Large intestine (tissue), 3 donors: ENCODE results near the gene FIG4. TPM values are rescaled to one million over a fixed set of nuclear protein-coding genes. Genes with fewer than 3 reads are reported as not detected.
"Not testable (repeated sequence)": the region's sequence is repeated elsewhere in the genome, so short reads cannot be mapped to it uniquely, and the experiment has no call there.

Source experiments
- DNase-seq, 2 donors: peaks; one replicate each; pipeline versions ENCODE4 v3.0.0 to v3.0.0-alpha.2; 2013
- H3K27ac ChIP-seq: one replicate; pipeline ENCODE4 v1.5.1; 2013; ENCODE audit warnings: low read length
- H3K27me3 ChIP-seq: 2 replicates; pipeline ENCODE4 v1.6.1; 2013; ENCODE audit warnings: low read length; ENCODE audit not compliant: control insufficient read depth, insufficient read depth
- H3K36me3 ChIP-seq: 2 replicates; pipeline ENCODE4 v1.6.1; 2013; ENCODE audit warnings: low read length; ENCODE audit not compliant: control insufficient read depth, insufficient read depth
- H3K4me1 ChIP-seq: one replicate; pipeline ENCODE4 v1.6.1; 2013; ENCODE audit warnings: low read length; ENCODE audit not compliant: control insufficient read depth, insufficient read depth
- H3K4me3 ChIP-seq: one replicate; pipeline ENCODE4 v1.5.1; 2013; ENCODE audit warnings: low read length
- H3K9me3 ChIP-seq: one replicate; pipeline ENCODE4 v1.6.1; 2013; ENCODE audit warnings: mild to moderate bottlenecking, low read depth, low read length, moderate library complexity; ENCODE audit not compliant: control insufficient read depth
- WGBS: methylation state at CpG from one replicate; pipeline ENCODE4 v1.1.5; 2013; ENCODE audit warnings: low lambda C conversion rate; ENCODE audit not compliant: insufficient coverage; 5-methylcytosine and 5-hydroxymethylcytosine counted together
- polyA plus RNA-seq: library from polyadenylated mRNA; unstranded; fragments of 120-200 nt; gene quantifications from one replicate; pipeline ENCODE4 v1.2.1, GENCODE V29; 2013

FIG4 gene
- polyA plus RNA-seq, 1 donor = 15.1 TPM

DNA sequence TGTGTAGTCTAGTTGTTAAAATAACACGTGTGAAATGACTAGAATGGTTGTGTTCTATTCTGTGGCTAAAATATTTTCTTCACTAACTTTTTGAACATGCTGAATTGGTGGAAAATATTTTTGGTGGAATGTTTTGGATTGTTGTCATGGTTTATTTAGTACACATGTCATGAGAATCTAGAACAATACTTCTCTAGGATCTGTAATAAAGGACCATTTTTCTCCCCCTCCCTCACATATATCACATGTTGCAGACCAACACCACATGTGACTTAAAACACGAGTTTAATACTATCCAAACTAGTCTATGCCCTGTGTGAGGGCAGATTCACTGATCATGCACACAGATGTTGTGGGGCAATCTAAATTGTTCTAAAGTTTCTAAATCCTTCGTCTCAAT lies 29.2 kb downstream of the FIG4 start:
- no peaks in the 10 kb centered on the region for H3K4me1 ChIP-seq
- no peak overlapping the region for H3K27ac ChIP-seq
- no peaks in the 10 kb centered on the region for H3K27me3 ChIP-seq
- no peak for DNase-seq
- peaks cover 17% of the 10 kb centered on the region for H3K36me3 ChIP-seq
- no CpG with 5 or more reads among the region's 3 CpGs for WGBS
- H3K9me3 ChIP-seq = no peaks in the 10 kb centered on the region
- no peak overlapping the region for H3K4me3 ChIP-seq

DNA sequence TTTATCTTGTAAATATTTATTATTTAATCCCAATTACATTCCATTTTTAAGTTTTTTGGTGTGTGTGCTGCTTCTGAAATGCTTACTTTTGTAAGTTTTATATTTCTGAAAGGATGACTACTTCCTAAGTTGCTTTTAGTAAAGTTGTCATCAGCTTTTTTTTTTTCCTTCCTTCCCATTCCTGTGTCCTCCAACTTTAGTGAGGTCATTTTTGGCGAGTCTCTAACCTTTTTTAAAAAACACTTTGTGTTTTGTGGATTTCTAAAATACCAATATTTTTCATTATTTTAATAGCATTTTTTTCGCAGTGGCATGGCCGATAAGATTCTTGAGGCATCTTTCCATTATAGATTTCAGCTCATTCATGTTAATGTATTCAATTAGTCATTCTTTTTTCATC lies 30.9 kb downstream of the FIG4 start:
- no peaks in the 10 kb centered on the region for H3K27me3 ChIP-seq
- DNase-seq = no peak
- 96% methylated on average over 3 of the region's 3 CpGs for WGBS

DNA sequence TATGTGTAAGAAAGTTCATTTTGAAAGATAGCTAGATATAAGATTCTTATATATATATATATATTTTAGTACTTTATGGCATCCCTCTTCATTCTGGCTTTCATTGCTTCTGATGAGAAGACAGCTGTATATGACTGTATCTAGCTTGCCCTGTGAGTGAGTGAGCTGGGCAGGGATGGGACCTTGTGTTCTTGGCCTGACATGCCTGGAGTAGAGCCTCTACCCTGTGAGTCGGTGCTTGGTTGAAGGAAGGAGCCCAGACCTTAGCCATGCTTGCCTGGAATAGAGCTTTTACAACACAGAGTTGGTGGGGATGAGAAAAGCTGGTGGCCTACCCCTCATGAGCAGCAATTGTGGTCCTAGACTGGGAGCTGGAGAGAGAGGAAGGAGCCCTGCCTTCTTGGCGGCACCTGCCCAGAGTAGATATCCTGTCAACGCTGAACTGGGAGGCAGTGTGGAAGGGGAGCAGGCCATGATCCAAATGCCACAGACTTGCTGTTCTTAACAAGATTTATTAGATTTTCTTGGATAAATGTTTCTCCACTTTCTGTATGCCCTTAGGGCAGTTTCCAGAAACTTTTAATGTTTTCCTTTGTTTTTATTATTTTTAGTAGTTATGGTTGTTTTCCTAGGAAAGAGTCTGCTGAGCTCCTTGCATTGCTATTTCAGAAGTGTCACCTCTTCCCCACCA lies 31.6 kb downstream of the FIG4 start:
- Histone ChIP-seq H3K36me3 (peaks cover 6% of the 10 kb centered on the region), H3K4me1 (no peaks in the 10 kb centered on the region), H3K27me3 (no peaks in the 10 kb centered on the region), H3K4me3 (no peak overlapping the region), H3K9me3 (no peaks in the 10 kb centered on the region), H3K27ac (no peak overlapping the region)
- WGBS = no CpG with 5 or more reads among the region's 3 CpGs
- no peak for DNase-seq

More for the DNA sequence above, 30.9 kb downstream of the FIG4 start:
- Histone ChIP-seq H3K36me3 (peaks cover 12% of the 10 kb centered on the region), H3K27ac (no peak overlapping the region), H3K4me1 (no peaks in the 10 kb centered on the region), H3K9me3 (no peaks in the 10 kb centered on the region), H3K4me3 (no peak overlapping the region)

DNA sequence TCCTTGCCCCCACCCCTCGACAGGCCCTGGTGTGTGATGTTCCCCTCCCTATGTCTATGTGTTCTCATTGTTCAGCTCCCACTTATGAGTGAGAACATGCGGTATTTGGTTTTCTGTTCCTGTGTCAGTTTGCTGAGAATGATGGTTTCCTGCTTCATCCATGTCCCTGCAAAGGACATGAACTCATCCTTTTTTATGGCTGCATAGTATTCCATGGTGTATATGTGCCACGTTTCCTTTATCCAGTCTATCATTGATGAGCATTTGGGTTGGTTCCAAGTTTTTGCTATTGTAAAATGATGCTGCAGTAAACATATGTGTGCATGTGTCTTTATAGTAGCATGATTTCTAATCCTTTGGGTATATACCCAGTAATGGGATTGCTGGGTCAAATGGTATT lies 34.2 kb downstream of the FIG4 start:
- not testable (repeated sequence) for H3K27me3 ChIP-seq, H3K4me3 ChIP-seq, H3K4me1 ChIP-seq, H3K9me3 ChIP-seq, H3K36me3 ChIP-seq, DNase-seq, H3K27ac ChIP-seq
- WGBS = no CpG with 5 or more reads among the region's 3 CpGs

DNA sequence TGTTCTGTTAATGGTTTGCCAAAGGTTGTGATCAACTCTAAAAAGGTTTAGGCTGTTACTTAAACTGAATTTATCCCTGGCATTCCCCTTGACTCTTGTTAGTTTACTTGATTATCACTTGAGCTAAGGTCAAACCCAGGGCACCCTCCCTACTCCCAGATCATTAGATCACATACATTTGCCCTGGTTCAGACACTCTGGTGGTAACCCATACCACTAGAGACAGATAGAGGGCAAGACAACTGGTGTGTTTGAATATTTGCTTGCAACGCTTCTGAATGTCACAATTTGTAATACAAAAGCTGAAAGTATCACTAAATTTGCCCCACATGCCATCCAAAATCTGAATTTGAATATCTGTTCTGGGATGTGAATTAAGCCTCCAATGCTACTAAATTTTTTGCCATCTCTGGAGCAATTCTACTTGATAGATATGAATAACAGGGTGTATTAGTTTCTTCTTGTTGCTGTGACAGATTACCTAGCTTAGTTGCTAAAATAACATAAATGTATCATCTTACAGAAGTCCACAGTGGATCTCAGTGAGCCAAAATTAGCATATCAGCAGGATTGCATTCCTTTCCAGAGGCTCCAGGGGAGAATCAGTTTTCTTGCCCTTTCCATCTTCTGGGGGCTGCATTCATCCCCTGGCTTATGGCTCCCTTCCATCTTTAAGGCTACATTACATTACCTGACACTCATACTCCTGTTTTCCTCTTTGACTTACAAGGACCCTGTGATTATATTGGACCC lies 45.4 kb downstream of the FIG4 start:
- Histone ChIP-seq H3K4me1 (no peaks in the 10 kb centered on the region), H3K27me3 (no peaks in the 10 kb centered on the region), H3K4me3 (no peak overlapping the region), H3K27ac (no peak overlapping the region), H3K9me3 (no peaks in the 10 kb centered on the region), H3K36me3 (peaks cover 9% of the 10 kb centered on the region)
- no CpG with 5 or more reads among the region's 1 CpG for WGBS
- DNase-seq = no peak

DNA sequence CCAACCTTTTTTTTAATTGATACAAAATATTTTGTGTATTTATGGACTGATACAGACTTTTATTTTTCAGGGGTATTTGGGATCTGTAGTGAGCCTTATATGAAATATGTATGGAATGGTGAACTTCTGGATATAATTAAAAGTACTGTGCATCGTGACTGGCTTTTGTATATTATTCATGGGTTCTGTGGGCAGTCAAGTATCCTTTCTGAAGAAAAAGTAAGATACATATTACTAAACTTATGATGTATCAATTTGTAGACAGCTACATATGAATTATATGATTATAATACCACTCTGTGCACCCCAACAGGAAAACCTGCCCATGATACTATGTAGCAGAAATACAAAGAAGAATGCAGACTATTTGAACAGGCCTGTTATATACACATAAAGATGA lies 47.2 kb downstream of the FIG4 start:
- Histone ChIP-seq H3K4me3 (no peak overlapping the region), H3K4me1 (no peaks in the 10 kb centered on the region), H3K36me3 (peaks cover 9% of the 10 kb centered on the region), H3K9me3 (no peaks in the 10 kb centered on the region), H3K27ac (no peak overlapping the region), H3K27me3 (no peaks in the 10 kb centered on the region)
- DNase-seq = no peak
- no CpG with 5 or more reads among the region's 1 CpG for WGBS

DNA sequence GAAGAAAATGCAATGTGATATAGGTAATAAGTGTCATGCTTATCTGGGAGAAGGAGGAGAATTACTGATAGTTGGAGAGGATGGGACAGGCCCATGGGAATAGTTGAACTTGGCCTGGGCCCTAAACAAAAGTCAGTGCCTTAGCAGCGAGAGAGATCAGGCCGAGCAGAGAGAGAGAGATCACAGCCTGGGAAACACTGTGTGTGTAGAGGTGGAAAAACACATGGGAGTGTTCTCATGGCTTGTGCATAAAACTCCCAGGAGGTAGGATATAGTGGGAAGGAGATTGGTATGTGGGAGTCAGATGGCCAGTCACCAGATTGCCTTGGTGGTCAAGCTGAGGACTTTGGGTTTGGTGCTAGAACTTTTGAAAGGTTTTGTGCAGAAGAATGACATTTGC lies 47.6 kb downstream of the FIG4 start:
- no CpG with 5 or more reads among the region's 2 CpGs for WGBS
- Histone ChIP-seq H3K9me3 (no peaks in the 10 kb centered on the region), H3K4me1 (no peaks in the 10 kb centered on the region), H3K36me3 (peaks cover 12% of the 10 kb centered on the region), H3K4me3 (no peak overlapping the region), H3K27me3 (no peaks in the 10 kb centered on the region), H3K27ac (no peak overlapping the region)
- DNase-seq = no peak

DNA sequence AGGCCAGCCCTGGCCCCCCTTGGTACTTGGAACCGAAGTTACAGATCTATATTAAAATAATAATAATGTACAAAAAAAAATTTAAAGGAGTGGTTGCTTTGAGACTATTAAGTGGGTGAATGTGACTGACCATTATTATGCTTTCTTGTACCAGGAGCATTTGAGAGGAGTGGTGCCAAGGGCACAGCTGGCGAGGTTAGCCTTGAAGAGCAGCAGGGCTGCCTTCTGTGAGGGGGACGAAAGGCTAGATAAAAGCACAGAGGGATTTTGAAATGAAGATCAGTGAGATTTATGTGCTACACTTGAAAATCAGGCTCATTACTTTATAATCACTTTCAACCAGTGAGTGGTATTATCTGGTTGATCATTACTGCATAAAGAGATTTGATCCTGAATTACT lies 48.6 kb downstream of the FIG4 start:
- H3K27ac ChIP-seq = no peak overlapping the region
- H3K27me3 ChIP-seq = no peaks in the 10 kb centered on the region
- WGBS = no CpG with 5 or more reads among the region's 3 CpGs
- H3K9me3 ChIP-seq = no peaks in the 10 kb centered on the region
- H3K4me1 ChIP-seq = no peaks in the 10 kb centered on the region
- DNase-seq = no peak
- peaks cover 18% of the 10 kb centered on the region for H3K36me3 ChIP-seq
- no peak overlapping the region for H3K4me3 ChIP-seq

DNA sequence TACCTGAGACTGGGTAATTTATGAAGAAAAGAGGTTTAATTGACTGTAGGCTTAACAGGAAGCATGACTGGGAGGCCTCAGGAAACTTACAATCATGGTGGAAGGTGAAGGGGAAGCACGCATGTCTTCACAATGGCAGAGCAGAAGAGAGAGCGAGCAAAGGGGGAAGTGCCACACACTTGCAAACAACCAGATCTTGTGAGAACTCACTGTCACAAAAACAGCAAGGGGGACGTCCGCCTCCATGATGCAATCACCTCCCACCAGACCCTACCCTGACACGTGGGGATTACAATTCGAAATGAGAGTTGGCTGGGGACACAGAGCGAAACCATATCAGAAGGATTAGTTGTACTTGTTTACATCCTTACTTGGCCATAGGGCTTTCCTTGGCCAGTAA lies 49.7 kb downstream of the FIG4 start:
- no peak for DNase-seq
- WGBS = 100% methylated on average over 2 of the region's 7 CpGs

DNA sequence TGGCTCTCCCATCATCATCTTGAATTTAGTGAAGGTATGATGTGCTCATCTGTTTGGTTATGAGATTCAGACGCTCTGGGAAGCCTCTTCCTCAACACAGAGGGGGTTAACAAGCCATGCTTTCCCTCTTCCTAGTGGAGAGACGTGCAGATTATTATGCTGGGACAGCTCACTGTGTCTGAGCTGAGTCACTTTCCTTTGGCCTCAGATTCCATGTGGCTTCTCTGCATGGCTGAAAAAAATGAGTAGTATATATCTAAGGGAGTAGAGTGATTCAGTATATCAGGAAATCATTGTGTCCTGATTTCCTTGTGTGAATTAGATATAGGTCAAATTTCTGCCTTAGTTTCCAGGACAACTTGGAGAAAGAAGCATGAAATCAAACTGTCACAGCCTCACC lies 52.6 kb downstream of the FIG4 start:
- H3K27ac ChIP-seq = no peak overlapping the region
- no peak overlapping the region for H3K4me3 ChIP-seq
- H3K27me3 ChIP-seq = no peaks in the 10 kb centered on the region
- DNase-seq = no peak
- H3K9me3 ChIP-seq = no peaks in the 10 kb centered on the region
- no CpG with 5 or more reads among the region's 2 CpGs for WGBS
- H3K36me3 ChIP-seq = peaks cover 9% of the 10 kb centered on the region
- H3K4me1 ChIP-seq = no peaks in the 10 kb centered on the region

More for the DNA sequence above, 49.7 kb downstream of the FIG4 start:
- no peak overlapping the region for H3K4me3 ChIP-seq
- H3K27me3 ChIP-seq = no peaks in the 10 kb centered on the region
- H3K36me3 ChIP-seq = peaks cover 15% of the 10 kb centered on the region
- no peaks in the 10 kb centered on the region for H3K9me3 ChIP-seq
- no peaks in the 10 kb centered on the region for H3K4me1 ChIP-seq
- no peak overlapping the region for H3K27ac ChIP-seq

DNA sequence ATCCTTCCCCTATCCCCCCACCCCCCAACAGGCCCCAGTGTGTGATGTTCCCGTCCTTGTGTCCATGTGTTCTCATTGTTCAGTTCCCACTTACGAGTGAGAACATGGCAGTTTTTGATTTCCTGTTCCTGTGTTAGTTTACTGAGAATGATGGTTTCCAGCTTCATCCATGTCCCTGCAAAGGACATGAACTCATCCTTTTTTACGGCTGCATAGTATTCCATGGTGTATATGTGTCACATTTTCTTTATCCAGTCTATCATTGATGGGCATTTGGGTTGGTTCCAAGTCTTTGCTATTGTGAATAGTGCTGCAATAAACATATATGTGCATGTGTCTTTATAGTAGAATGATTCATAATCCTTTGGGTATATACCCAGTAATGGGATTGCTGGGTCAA lies 53.7 kb downstream of the FIG4 start:
- WGBS = no CpG with 5 or more reads among the region's 3 CpGs
- H3K27ac ChIP-seq, H3K4me1 ChIP-seq, H3K36me3 ChIP-seq, H3K4me3 ChIP-seq, DNase-seq, H3K9me3 ChIP-seq, H3K27me3 ChIP-seq: not testable (repeated sequence)
